GM19324 (cell line): ENCODE data around the gene KLHL29.

Source experiments
- ATAC-seq: cut with Tn5 transposase; IDR thresholded peaks from one replicate; pipeline ENCODE4 v1.9.1; 2021; ENCODE audit warnings: mild to moderate bottlenecking, moderate library complexity; ENCODE audit not compliant: unreplicated experiment, low FRiP score

Gene KLHL29

GRCh38 chr2:23659773-23660172 lies 274.8 kb downstream of the KLHL29 start:
- no peak for ATAC-seq

GRCh38 chr2:23660237-23660636 lies 275.3 kb downstream of the KLHL29 start:
- no peak for ATAC-seq

- no peak for ATAC-seq
These were observed 276.5 kb downstream of the KLHL29 start for GRCh38 chr2:23661276-23662050.

- no peak for ATAC-seq
These were observed 277.5 kb downstream of the KLHL29 start for GRCh38 chr2:23662466-23662865.

GRCh38 chr2:23662941-23663920 lies 278.3 kb downstream of the KLHL29 start:
- no peak for ATAC-seq

- no peak for ATAC-seq
These were observed 279.2 kb downstream of the KLHL29 start for GRCh38 chr2:23664066-23664788.

GRCh38 chr2:23666241-23666979 lies 281.4 kb downstream of the KLHL29 start:
- ATAC-seq = no peak

GRCh38 chr2:23666980-23667357 lies 282.0 kb downstream of the KLHL29 start:
- no peak for ATAC-seq

- ATAC-seq = no peak
These were observed 283.9 kb downstream of the KLHL29 start for GRCh38 chr2:23668756-23669304.

GRCh38 chr2:23669413-23670244 lies 284.6 kb downstream of the KLHL29 start:
- no peak for ATAC-seq

- no peak for ATAC-seq
These were observed 285.2 kb downstream of the KLHL29 start for GRCh38 chr2:23670245-23670592.

GRCh38 chr2:23673082-23673481 lies 288.1 kb downstream of the KLHL29 start:
- ATAC-seq = no peak

- no peak for ATAC-seq
These were observed 289.1 kb downstream of the KLHL29 start for GRCh38 chr2:23673830-23674679.

GRCh38 chr2:23675506-23675905 lies 290.5 kb downstream of the KLHL29 start:
- ATAC-seq = no peak

GRCh38 chr2:23677836-23678235 lies 292.9 kb downstream of the KLHL29 start:
- no peak for ATAC-seq

GRCh38 chr2:23679044-23679443 lies 294.1 kb downstream of the KLHL29 start:
- ATAC-seq = no peak

GRCh38 chr2:23680951-23681350 lies 296.0 kb downstream of the KLHL29 start:
- no peak for ATAC-seq
